Kidney epithelial cell (primary cell): ENCODE measurements around the gene MRPL3. TPM values are rescaled to one million over a fixed set of nuclear protein-coding genes. Genes with fewer than 3 reads are reported as not detected.
"Not testable (repeated sequence)": the region's sequence is repeated elsewhere in the genome, so short reads cannot be mapped to it uniquely, and the experiment has no call there.

Source experiments
- DNase-seq: peaks from one replicate; pipeline ENCODE4 v3.0.0-alpha.2; 2010; ENCODE audit warnings: low read depth
- H3K27me3 ChIP-seq: 2 replicates; pipeline ENCODE4 v1.6.0; 2011; ENCODE audit warnings: low read length; ENCODE audit not compliant: control insufficient read depth, insufficient read depth
- H3K36me3 ChIP-seq: 2 replicates; pipeline ENCODE4 v1.5.1; 2011; ENCODE audit warnings: low read length; ENCODE audit not compliant: control insufficient read depth, insufficient read depth
- H3K4me3 ChIP-seq: 2 replicates; pipeline ENCODE4 v1.5.1; 2011; ENCODE audit warnings: low read depth, mild to moderate bottlenecking, control low read depth, low read length
- CTCF ChIP-seq: IDR thresholded peaks from 2 replicates; pipeline ENCODE4 v1.5.1; 2011; ENCODE audit warnings: mild to moderate bottlenecking, moderate library complexity, low read length, control low read depth, inconsistent platforms; ENCODE audit not compliant: insufficient read depth, poor library complexity, severe bottlenecking
- total RNA-seq: library from RNA; depleted of rRNA; stranded (reverse); fragments of >200 nt; gene quantifications from 2 replicates; pipeline ENCODE4 v1.2.3, GENCODE V29; 2015

Gene MRPL3
- total RNA-seq, 1 donor from 2014 or later, result 132 TPM

- no peak for DNase-seq
- H3K4me3 ChIP-seq, result peak overlapping the region; percentile 75
- no peaks in the 10 kb centered on the region for H3K27me3 ChIP-seq
- no peaks in the 10 kb centered on the region for H3K36me3 ChIP-seq
- no peak for TF ChIP-seq CTCF
Observed at GRCh38 chr3:131501949-131502348, 822 bp downstream of the MRPL3 start.

GRCh38 chr3:131494706-131495105 lies 8.1 kb downstream of the MRPL3 start:
- Histone ChIP-seq H3K36me3 (peaks cover 1% of the 10 kb centered on the region), H3K4me3 (no peak overlapping the region), H3K27me3 (no peaks in the 10 kb centered on the region)
- peak; percentile 65 for DNase-seq
- TF ChIP-seq CTCF, result no peak

GRCh38 chr3:131491775-131492174 lies 11.0 kb downstream of the MRPL3 start:
- DNase-seq, result no peak
- H3K36me3 ChIP-seq, result peaks cover under 1% of the 10 kb centered on the region
- TF ChIP-seq CTCF, result no peak
- no peaks in the 10 kb centered on the region for H3K27me3 ChIP-seq
- no peak overlapping the region for H3K4me3 ChIP-seq

- TF ChIP-seq CTCF, result no peak
- Histone ChIP-seq H3K27me3 (no peaks in the 10 kb centered on the region), H3K36me3 (no peaks in the 10 kb centered on the region), H3K4me3 (no peak overlapping the region)
- no peak for DNase-seq
Observed at GRCh38 chr3:131491084-131491483, 11.7 kb downstream of the MRPL3 start.

- DNase-seq, H3K36me3 ChIP-seq, H3K27me3 ChIP-seq, H3K4me3 ChIP-seq: not testable (repeated sequence)
Observed at GRCh38 chr3:131486545-131486944, 16.2 kb downstream of the MRPL3 start.

GRCh38 chr3:131485119-131485518 lies 17.7 kb downstream of the MRPL3 start:
- Histone ChIP-seq H3K4me3 (no peak overlapping the region), H3K27me3 (no peaks in the 10 kb centered on the region), H3K36me3 (no peaks in the 10 kb centered on the region)
- DNase-seq, result no peak
- no peak for TF ChIP-seq CTCF
